Omental fat pad (tissue), 4 donors: ENCODE data around the gene ABL1. TPM values are rescaled to one million over a fixed set of nuclear protein-coding genes. Genes with fewer than 3 reads are reported as not detected.

Experiments
- ATAC-seq: fragments of 150-250 bp; one replicate; pipeline ENCODE4 v1.9.1; 2016; ENCODE audit warnings: mild to moderate bottlenecking, moderate library complexity; ENCODE audit not compliant: low FRiP score
- DNase-seq: peaks from one replicate; pipeline ENCODE4 v3.0.0-alpha.2; 2019; ENCODE audit warnings: low spot score
- CTCF ChIP-seq, 3 donors: fragments of 450-650 bp; IDR thresholded peaks; one replicate each; pipeline ENCODE4 v1.5.1; 2016 to 2017; ENCODE audit warnings: antibody characterized with exemption in 3 of 3, mild to moderate bottlenecking in 3 of 3, moderate library complexity in 2 of 3
- total RNA-seq, 4 donors: library from RNA; depleted of rRNA; stranded (reverse); fragments of >200 nt; gene quantifications; one replicate each; pipeline ENCODE4 v1.1.0, GENCODE V29; 2016

ABL1 gene
- total RNA-seq, 4 donors from 2014 or later: 48.8 to 82.8 (median 75.3) TPM

GRCh38 chr9:130856474-130856873 is 21.4 kb downstream of the ABL1 start:
- DNase-seq (no peak), ATAC-seq (no peak)
- no peak for TF ChIP-seq CTCF (IDR thresholded peaks at IDR 0.05)

DNA sequence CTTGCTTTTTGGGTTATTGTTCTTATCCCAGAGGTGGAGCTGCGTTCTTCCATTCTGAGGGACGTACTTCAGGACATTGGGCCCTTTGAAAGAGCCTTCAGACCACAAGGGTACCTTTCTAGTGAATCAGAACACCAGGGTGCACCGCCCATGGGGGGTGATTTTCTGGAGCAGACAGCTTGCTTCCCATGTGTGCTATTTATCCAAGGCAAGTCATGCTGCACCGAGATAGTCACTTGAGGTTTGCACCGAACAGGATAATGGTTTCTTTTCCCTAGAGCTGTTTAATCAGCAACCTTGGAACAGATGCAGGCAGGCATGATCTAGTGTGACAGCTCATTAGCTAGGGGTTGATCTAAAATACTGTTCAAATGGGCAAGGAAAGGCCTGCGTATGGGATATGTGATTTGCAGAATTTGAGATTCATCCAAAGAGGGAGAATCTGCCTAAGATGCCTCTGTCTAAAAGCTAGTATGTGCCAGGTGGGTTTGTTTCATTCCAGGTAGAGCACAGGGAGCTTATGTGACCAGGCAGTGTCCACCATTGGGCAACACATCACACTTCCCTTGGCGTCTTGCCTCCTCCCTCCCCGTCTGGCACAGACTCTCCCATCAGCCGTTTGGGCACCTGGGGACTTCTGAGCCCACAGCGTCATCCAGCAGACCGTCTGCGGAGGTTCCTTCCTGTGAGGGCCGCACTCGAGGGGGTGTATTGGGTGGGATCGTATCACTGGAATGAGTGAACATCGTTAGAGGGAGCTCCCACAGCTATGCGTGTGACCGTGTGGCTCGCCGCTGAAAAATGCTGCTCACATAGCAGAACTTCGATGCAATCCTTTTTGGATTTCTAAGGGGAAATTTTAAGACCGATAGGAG is 23.0 kb downstream of the ABL1 start:
- DNase-seq: no peak
- TF ChIP-seq CTCF (IDR thresholded peaks at IDR 0.05): no peak
- ATAC-seq: peak; percentile 73

DNA sequence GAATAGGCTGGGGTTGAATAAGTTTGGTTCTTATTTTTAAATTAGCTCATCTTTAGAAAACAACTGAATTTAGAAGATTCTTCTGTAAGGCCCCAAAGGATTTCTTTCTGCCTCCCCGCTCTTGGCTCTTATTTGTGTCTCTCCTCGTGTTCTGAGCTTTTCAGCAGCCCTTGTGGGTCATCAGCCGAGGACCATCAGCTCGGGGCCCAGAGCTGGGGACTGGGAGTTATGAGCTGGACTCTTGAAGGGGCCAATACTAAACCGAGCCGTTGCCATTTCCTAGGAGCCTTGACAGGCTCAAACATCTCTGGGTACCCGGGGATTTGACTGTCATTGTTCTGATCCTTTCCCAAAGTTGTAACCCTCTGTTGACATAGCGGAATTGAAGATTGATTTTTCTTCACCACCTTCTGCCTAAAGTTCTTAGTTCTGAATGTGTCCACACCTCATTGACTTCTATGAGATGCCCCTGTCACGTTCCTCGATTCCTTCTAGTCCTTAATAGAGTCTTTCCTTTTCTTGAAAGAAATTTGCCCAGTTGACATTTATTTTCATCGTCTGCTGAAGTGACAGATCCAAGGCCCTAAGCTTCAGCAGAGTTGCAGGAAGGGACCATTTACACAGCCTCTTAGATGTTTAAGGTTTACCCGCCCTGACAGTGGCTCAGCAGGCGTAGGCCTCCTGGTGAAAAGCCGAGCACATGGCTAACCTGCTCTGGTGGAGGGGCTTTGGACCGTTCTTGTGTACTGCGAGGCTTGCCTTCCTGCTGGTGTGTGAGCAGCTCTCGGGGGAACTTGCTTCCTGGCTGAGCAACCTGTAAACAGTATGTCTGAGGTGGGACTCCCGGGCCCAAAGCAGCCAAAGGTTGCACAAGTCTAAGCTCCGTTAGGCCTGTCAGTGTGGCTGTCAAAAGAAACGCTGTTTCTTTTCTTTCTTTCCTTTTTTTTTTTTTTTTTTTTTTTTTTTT is 24.0 kb downstream of the ABL1 start:
- ATAC-seq (no peak), DNase-seq (no peak)
- no peak for TF ChIP-seq CTCF (IDR thresholded peaks at IDR 0.05)

DNA sequence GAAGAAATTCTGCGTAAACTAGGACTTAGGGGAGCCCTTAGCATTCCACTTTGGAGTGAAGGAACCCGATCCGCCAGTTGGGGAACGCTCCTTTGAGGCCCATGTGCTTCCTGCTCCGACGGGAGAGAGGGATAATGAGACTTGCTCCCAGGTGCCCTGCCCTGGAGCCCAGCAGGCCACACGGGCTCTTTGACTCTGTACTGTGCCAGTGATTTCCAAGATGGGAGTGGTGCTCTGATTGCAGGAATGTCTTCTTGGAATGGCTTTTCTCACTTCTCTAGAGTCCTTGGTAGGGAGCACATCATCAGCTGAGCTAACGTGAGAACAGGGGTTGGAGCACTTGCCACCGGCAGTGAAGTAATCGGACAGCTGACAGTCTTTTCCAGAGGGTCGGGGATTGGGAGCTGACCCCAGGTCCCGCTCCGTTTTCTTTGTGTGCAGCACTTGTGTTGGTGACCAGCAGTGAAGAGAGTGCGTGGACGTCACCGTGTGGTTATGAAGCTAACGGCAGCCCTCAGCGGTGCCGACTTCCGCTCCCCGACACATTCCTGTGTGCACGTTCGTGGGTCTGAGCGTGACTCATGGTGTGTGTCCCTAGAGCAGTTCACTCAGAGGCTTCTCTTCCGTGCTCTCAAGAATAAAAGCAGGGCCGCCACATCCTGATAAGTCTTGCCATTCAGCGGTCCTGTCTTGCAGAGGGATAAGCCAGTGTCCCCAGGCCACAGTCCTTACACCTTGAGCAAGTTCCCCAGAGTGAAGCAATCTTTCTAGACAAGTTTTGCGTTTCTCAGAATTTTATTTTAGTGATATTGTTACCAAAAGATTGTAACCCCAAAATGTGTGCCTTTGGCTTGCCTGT is 25.6 kb downstream of the ABL1 start:
- DNase-seq (peak; percentile 34), ATAC-seq (peak; percentile 70)
- TF ChIP-seq CTCF (IDR thresholded peaks at IDR 0.05): no peak

DNA sequence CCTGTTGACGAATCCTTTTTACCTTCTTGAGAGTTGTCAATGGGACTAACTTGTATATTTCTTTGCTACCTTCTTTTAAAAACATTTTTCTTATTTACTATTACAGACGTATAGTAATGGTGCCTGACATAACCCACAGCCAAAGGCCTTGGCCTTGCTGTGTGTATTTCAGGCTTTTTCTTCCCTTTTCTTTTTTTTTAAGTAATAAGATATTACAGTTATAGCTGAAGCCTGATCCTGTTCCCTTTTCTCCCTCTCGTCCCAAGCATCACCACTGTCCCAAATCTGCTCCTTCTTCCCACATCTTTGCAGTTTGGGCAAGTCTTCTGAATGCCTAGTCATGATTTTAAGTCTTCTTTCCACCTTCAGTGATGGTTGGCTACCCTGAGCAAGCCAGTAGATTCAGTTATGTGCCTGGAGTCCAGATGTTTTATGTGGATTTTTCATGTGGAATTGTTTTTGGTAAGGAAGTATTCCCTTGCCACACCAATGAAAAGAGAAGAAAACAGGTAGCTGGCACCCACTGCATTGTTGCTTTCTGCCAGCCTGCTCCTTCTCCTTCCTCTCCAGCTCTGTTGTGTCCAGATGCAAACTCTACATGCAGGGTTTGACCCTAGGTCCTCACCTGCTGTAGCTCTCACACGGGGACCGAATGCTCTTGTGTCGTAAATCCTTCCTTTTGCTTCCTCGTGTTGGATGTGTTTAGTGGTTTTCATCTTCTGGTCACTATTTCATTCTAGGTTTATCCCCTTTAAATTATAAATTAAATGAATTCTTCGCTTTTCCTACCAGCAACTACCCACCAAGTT is 26.5 kb downstream of the ABL1 start:
- DNase-seq: no peak
- ATAC-seq: no peak
- TF ChIP-seq CTCF (IDR thresholded peaks at IDR 0.05): no peak

GRCh38 chr9:130862217-130862616 is 27.2 kb downstream of the ABL1 start:
- no peak for TF ChIP-seq CTCF (IDR thresholded peaks at IDR 0.05)
- DNase-seq (no peak), ATAC-seq (no peak)
